GM21381 (cell line): Measurements from ENCODE around the gene GNAI1.
"Not testable (repeated sequence)": the region's sequence is repeated elsewhere in the genome, so short reads cannot be mapped to it uniquely, and the experiment has no call there.

ENCODE experiments used
- ATAC-seq: cut with Tn5 transposase; IDR thresholded peaks from one replicate; pipeline ENCODE4 v1.9.1; 2021; ENCODE audit warnings: mild to moderate bottlenecking, moderate library complexity; ENCODE audit not compliant: unreplicated experiment

Gene GNAI1

DNA sequence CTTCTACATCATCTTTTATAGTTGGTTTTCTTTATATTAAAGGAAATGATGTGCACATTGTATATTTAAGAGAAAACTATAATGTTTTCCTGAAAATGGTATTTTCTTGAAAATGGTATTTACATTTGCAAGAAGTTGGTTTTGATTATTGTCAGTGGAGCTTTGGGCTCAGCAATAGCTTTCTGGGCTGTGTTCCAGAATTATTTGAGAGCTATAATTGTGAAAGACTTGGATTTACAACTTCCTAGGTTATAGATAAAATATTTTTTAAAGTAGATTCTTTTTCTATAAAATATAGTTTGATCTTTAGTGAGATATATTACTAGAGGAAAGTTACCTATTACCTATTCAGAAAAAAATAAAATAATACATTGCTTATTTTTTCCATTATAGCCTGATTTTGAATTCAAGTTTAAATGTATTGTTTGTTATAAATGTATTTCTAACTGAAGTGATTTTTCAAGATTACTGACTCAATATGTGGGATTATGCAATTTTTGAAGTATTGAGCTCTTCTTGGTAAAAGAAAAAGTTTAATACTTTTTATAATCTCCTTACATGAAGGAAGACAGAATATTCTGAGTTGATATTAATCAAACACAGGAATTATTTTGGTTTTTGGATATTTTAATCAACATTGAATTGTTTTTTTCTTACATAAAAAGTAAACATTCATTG, 20.2 kb downstream of the GNAI1 start:
- ATAC-seq: no peak

DNA sequence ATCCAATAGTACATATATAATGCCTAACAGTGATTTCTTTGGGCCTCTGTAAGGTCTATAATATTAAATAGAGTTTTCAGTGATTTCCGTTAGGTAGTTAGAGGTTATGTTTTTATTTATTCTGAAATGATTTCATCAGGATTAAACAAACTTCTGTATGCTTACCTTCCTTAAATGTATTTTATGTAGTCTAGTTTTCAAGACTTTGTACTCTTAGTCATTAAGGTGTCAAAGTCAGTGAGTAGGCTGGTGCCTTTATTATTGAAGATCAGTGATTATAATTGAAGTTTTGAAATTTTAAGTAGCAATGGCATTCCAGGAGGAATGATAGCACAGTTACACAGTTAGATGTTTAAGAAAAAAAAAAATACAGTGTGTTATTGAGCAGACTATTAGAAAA, 20.7 kb downstream of the GNAI1 start:
- ATAC-seq: no peak

DNA sequence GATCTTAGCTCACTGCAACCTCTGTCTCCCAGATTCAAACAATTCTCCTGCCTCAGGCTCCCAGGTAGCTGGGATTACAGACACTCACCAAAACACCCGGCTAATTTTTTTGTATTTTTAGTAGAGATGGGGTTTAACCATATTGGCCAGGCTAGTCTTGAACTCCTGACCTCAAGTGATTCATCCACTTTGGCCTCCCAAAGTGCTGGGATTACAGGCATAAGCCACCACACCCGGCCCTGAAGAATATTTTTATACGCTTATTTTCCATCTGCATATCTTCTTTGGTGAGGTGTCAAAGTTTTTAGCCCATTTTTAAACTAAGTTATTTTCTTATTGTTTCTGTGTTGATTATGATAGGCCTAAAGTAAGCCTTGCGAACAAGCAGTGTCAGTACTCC, 23.1 kb downstream of the GNAI1 start:
- not testable (repeated sequence) for ATAC-seq

DNA sequence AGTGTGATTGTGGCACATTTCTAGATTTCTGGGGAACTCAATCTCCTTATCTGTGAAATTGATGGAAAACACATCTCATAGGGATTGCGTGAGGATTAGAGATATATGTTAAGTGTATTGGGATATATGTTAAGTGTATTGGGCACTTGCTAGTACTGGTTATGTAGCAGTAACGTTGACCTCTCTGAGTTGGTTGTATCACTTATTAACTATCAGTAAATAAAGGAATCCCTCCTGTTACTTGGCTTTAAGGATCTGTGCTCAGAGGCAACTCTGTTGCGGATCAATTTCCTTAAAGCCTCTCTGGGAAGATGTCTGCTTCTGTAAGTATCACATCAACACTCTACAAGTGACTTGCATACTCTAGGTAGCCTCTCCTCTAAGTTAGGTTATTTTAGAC, 25.2 kb downstream of the GNAI1 start:
- ATAC-seq: no peak

DNA sequence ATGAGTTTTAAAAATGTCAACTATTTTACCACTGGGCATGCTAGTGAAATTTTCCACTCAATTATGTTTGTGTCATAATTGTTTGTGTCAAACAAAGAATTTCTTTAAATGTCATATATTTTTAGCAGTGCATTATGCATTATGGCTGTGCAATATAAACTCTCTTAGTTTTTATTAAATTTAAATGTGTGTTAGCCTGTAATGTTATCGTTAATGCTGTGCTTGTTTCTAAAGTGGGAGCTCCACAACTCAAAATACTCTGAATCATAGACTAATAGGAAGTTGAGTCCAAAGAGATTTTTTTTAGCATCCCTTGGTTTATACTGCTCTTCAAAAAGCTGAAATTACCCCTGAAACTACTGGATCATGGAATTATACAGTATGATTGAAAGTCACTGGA, 26.8 kb downstream of the GNAI1 start:
- ATAC-seq: no peak

DNA sequence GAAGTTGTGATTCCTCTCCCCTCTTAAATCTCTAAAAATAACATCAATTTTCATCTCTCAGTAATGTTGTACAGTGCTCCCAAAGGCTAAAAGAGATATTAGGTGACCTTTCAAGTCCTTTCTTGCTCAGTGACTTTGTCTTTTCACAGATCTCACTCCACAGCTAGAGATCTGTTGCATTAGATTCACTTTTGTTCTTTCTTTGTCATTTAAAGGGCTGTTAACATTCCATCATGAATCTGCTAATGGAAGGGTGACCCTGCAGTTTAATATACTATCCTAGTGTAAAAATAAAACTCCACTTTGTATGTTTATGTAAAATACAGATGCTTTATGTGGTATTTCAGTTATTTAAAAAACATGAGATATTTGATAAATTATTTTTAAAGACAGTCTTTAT, 30.5 kb downstream of the GNAI1 start:
- no peak for ATAC-seq

DNA sequence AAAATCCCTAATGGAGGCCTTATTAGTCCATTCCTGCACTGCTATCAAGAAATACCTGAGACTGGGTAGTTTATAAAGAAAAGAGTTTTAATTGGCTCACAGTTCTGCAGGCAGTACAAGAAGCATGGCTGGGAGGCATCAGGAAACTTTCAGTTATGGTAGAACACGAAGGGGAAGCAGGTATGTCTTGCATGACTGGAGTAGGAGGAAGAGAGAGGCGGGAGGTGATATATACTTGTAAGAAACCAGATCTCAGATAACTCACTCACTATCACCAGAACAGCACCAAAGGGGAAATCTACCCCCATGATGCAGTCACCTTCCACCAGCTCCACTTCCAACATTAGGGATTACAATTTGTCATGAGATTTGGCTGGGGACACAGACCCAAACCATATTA, 35.8 kb downstream of the GNAI1 start:
- no peak for ATAC-seq

DNA sequence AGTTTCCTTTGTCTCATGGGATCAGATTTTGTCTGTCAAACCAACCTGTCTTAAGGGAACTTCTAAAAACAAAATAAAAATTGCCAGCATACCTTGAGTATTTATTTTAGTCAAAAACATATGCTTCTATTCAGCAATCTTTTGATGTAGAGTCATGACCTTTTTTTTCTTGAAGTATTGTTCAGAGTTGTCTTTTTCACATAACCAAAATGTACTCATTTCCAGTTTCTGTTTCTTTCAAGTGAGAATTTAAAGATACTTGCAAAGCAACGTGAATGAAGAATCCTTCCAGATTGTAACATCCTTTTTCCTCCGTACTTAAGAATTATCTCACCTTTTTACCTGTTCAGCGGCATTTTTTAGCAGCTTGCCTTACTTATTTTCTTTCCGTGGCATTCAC, 37.8 kb downstream of the GNAI1 start:
- ATAC-seq: no peak

DNA sequence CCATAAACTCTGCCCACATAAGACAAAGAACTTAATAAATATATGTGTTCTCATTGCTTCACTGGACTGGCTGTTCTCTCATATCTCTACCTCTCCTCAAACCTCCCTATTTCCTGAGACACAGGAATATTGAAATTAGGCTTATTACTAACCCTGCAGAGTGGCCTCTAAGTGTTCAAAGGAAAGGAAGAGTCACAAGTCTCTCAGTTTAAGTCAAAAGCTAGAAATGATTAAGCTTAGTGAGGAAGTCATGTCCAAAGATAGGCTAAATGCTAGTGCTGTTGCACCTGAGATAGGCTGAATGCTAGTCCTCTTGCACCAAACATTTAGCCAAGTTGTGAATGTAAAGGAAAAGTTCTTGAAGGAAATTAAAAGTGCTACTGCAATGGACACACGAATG, 41.1 kb downstream of the GNAI1 start:
- no peak for ATAC-seq

DNA sequence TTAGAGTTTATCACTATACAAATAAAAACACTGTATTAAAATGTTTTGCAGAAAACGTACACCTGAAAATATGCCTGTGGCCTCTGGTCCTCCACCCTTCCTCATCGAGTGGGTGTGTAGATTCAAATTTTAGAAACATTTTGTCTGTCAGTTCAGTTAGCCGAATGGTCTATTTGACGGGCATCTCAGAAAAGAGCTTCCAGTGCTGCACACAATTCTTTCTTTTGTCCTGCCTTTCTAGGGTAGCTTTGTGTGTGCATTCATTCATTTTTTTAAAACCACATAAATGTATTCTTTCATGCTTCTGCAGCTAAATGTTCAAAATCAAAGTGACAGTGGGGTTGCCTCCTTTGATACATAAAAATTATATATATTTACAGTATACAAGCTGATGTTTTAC, 46.8 kb downstream of the GNAI1 start:
- no peak for ATAC-seq

DNA sequence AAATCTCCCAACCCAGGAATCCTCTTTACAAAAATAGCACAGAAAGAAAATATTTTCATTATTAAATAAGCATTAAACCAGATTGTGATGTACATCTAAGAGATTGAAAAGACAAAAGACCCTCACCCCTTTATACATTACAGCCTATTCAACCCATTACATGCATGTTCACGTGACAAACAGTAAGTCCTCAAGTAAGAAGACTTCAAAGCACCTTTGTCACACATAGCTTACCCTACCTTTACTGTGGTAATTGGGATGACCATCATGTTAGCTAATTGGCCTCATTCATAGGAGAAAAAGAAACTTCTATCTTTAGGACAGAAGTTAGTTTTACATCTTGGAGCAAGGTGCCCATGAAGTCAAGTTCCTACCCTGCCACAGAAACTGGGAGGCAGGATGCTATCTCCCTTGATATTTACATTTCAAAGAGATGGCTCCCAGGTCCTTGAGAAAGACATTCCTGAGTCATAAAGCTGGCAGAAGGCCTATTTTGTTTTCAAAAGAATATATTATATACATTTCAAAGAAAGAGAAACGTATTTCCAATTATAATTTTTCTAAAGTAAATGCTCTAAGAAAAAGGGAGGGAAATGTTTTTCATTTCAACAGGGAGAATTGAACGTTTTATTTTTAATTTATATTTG, 48.1 kb downstream of the GNAI1 start:
- ATAC-seq: no peak

DNA sequence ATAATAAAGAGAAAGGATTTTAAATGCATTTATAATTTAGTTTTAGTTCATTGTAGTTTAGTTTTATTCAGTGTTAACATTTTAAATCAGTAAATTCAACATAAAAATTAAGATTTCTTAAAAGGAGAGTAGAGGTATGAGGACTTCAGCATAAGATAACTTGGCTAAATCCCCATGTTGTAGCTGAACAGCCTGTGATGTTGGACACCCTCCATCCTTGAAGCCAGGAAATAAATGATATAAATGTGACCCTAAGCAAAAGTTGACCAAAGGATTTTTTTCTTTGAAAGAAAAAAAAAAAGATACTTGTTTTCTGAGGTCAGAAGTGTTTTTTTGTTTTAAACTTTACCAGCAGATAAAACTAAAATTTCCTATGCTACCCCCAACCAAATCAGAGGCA, 48.7 kb downstream of the GNAI1 start:
- no peak for ATAC-seq

DNA sequence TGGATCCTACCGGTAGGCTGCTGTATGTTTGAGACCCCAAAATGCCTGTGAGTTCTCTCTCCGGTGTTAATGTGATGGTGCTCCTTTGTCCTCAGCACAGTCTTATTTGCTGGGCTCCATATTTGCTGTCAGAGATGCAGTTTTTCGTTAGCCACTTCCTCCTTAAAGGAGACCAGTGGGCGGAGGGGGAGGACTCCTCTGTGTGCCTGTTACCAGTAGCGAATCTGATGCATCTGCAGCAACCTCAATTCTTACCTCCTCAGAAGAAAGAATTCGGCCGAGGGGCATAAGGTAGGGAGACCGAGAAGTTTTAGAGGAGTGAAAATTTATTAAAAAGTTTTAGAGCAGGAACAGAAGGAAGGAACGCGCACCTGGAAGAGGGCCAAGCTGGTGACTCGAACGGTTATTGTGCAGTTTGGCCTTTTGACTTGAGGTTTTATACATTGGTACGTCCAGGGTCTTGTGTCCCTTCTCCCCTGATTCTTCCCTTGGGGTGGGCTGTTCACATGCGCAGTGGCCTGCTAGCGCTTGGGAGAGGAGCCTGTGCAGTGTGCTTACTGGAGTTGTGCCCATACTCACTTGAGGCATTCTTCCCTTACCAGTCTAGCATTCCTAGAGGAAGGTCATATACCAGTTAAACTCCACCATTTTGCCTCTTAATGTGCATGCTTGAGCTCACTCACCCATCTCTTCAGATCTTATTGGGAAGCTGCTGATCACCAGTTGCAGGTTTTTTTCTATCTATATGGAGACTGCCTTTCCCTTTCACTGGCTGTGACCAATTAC, 49.5 kb downstream of the GNAI1 start:
- ATAC-seq: no peak

DNA sequence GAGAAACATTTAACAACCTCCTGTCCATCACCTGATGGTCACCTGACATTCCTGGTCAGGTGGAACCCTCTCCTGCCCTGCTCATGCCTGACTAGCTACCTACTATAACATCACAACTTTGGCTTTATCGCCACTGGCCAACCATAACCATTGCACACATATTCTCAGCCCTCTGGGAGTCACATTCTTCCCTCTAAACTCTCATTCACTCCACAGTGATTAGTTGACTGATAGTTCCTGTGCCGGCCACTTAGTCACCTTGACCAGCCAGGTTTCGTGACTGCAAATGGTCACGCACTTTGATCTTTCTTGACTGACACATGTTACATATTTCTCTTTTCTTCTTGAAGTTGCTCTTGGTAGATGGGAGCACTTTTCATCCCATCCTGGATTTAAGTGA, 50.1 kb downstream of the GNAI1 start:
- ATAC-seq: no peak

DNA sequence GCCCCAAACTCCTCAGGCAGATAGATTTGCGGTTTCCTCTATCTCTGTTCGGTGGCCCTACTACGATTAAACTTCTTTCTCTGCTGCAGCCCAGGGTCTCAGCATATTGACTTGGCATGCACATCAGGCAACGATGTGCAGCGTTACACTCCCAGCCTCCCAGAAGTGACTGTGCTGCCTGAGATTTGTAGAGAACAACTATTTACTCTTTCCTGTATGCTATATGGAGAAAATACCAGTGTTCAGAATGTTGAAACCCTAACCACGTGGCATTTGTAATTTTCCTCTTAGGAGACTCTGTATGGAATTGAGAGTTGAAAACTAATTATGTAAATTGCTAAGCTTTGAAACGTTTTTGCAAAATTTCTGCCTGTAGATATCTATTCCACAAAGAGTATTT, 50.9 kb downstream of the GNAI1 start:
- ATAC-seq: no peak

DNA sequence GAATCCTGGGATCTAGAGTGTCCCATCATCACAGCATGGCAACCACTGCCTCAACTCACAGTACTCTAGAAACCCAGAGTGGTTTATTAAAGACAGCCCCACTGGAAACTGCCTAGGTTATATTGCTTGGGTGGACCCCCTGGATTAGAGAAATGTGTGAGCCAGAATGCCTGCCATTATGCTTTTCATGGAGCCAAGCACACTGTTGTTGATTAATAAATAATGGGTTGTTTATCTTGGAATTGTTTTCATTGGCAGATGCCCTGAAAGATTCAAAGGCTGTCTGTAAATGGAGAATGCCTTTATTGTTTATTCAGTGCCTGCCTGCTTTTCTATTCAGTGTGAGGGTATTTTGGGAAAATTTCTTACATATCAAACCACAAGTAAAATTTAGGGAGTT, 52.1 kb downstream of the GNAI1 start:
- ATAC-seq: no peak

DNA sequence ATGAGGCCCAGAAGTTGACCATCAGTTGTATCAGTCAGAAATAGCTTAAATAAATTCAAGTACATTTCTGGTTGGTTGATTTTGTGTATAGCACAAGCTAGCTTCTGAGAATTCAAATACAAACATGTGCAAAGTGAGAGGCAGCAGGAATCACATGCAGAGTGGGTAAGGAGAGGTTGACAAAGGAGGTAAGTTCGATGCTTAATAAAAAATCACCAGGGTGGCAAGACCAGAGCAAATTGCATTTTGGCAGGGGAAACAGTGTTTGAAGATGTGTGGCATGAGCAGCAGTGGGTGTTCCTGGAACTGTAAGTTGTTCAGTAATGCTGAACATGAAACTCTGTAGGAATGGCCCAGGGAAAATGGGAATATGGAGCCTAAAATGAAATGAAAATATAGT, 52.6 kb downstream of the GNAI1 start:
- ATAC-seq: no peak

DNA sequence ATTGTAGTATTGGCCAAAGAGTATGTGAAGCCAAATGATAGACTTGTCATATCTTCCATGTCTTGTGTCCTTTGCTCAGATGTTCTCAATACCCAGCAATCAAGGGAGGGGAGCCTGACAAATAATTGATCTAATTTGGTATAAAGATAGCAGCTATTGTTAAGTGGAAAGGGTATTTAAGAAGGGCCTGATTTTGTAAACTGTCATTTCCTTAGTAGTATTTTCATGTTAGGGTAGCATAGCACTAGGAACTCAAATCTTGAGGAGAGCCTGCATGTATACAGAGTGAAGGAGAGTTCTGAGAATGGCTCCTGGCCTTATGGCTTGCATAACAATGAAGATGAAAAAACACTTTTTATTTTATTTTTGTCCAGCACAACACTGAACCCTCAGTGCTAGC, 53.1 kb downstream of the GNAI1 start:
- ATAC-seq: no peak

DNA sequence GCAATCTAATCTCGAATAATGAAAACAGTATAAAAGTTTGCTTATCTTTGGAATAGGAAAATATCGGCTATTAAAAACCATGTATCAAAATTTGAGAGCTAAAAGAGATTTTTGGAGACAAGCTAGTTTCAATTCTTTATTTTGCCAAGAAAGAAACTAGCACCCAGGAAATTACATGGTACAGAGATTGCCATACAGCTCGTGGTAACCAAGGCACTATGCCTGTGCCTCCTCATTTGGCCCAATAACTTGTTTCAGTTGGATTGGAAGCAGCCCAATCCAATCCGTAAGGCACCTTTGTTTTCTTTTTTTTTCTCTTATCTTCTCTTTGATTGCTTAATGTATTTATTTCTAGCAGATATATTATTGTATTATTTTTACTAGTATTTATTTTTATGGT, 55.0 kb downstream of the GNAI1 start:
- ATAC-seq: no peak

DNA sequence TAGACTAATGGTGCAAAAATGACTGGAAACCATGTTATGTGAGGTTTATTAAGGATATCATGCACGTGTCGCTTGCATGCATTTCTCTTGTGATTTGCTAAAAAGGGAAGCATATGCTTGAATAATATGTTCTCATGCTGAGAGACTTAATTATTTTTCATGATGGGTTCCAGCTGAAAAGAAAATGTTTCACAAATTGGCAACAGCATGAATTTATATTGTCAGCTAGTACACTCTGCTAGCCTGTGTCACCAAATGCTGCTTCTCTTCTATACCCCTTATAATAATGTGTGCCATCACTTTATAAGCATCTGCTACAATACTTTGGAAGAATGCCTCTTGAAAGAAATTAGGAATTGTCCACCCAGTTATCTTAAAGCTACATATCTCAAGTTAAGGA, 63.0 kb downstream of the GNAI1 start:
- ATAC-seq: no peak

DNA sequence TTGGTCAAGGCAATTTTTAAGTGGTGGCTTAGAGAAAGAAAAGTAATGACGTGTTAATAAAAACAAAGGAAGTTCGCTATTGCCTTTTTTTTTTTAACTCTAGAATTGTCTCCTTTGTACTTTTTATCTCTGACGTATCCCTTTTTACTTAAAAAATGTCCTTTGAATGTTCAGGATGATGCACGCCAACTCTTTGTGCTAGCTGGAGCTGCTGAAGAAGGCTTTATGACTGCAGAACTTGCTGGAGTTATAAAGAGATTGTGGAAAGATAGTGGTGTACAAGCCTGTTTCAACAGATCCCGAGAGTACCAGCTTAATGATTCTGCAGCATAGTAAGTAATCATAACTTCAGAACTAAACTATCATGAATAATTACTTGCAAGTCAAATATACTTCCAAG, 64.4 kb downstream of the GNAI1 start:
- no peak for ATAC-seq

DNA sequence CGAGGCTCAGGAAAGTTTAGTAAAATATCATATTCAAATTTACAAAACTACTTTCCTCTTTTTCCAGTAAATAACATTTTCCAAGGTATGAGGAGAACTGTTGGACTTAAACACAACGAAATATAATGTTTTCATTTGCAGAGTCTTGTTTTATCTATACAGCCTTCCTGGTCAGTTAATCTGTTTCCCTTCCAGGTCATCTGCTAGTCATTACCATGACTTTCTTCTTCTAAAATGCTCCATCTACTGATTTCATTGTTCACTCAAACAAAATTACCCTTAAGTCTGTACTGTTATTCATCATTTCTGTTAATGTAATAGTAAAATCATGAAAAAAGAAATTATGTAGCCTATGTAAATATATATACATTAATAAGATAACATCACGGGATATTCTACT, 69.8 kb downstream of the GNAI1 start:
- no peak for ATAC-seq
